NCI-H187 (cell line): ENCODE results near the gene SYT10.
"Not testable (repeated sequence)": the region's sequence is repeated elsewhere in the genome, so short reads cannot be mapped to it uniquely, and the experiment has no call there.

Experiments
- DNase-seq, 2 experiments: peaks; one replicate each; lab custom pipeline; 2025; lab: John Stamatoyannopoulos, UW

The SYT10 gene

GRCh38 chr12:33439587-33440011 is at the start of gene SYT10:
Gene SYT10 (minus strand): TSS chr12:33439819. CDS start chr12:33439522, 297 bp downstream.
- DNase-seq = no peak

- no peak for DNase-seq
Measured at GRCh38 chr12:33488036-33488435, 48.4 kb upstream of the SYT10 start.

GRCh38 chr12:33486058-33486457 is 46.4 kb upstream of the SYT10 start:
- DNase-seq = no peak

GRCh38 chr12:33484161-33484560 is 44.5 kb upstream of the SYT10 start:
- no peak for DNase-seq

- DNase-seq = no peak
Measured at GRCh38 chr12:33480366-33480765, 40.7 kb upstream of the SYT10 start.

GRCh38 chr12:33476058-33476457 is 36.4 kb upstream of the SYT10 start:
- DNase-seq = no peak

- no peak for DNase-seq
Measured at GRCh38 chr12:33472299-33472698, 32.7 kb upstream of the SYT10 start.

- DNase-seq = no peak
Measured at GRCh38 chr12:33455096-33455495, 15.5 kb upstream of the SYT10 start.

- DNase-seq = no peak
Measured at GRCh38 chr12:33450480-33450879, 10.9 kb upstream of the SYT10 start.

GRCh38 chr12:33440477-33440876 is 858 bp upstream of the SYT10 start:
- DNase-seq = no peak

- DNase-seq = no peak
Measured at GRCh38 chr12:33438851-33439586, 600 bp downstream of the SYT10 start.

- no peak for DNase-seq
Measured at GRCh38 chr12:33438025-33438772, 1.4 kb downstream of the SYT10 start.

GRCh38 chr12:33437598-33437997 is 2.0 kb downstream of the SYT10 start:
- no peak for DNase-seq

GRCh38 chr12:33432992-33433391 is 6.6 kb downstream of the SYT10 start:
- no peak for DNase-seq

GRCh38 chr12:33431648-33432047 is 8.0 kb downstream of the SYT10 start:
- no peak for DNase-seq

GRCh38 chr12:33429468-33429867 is 10.2 kb downstream of the SYT10 start:
- no peak for DNase-seq

GRCh38 chr12:33427071-33427470 is 12.5 kb downstream of the SYT10 start:
- no peak for DNase-seq

GRCh38 chr12:33423706-33424105 is 15.9 kb downstream of the SYT10 start:
- DNase-seq = no peak

- DNase-seq = not testable (repeated sequence)
Measured at GRCh38 chr12:33412410-33412809, 27.2 kb downstream of the SYT10 start.

- no peak for DNase-seq
Measured at GRCh38 chr12:33383503-33383902, 56.1 kb downstream of the SYT10 start.

- DNase-seq = no peak
Measured at GRCh38 chr12:33376153-33376552, 63.5 kb downstream of the SYT10 start.

GRCh38 chr12:33370318-33370717 is 69.3 kb downstream of the SYT10 start:
- no peak for DNase-seq

GRCh38 chr12:33357181-33357580 is 82.4 kb downstream of the SYT10 start:
- DNase-seq = no peak
